Uterus (tissue), 4 donors: Measurements from ENCODE around the gene RESP18. TPM values are rescaled to one million over a fixed set of nuclear protein-coding genes. Genes with fewer than 3 reads are reported as not detected.
A peak's percentile ranks its signal among the peaks of the same experiment; 100 is the strongest.

Experiments
- DNase-seq, 2 donors: peaks; one replicate each; pipeline ENCODE4 v3.0.0-alpha.2; 2019 to 2020
- H3K27ac ChIP-seq, 2 donors: fragments of 200-600 bp; sonication (generic); 1 replicate in 1 of 2; 2 replicates in 1 of 2; pipeline ENCODE4 v1.5.1; 2016 to 2018
- H3K27me3 ChIP-seq, 2 donors: fragments of 200-600 bp; sonication (generic); one replicate each; pipeline ENCODE4 v1.5.1; 2018 to 2019; ENCODE audit warnings: control low read depth in 1 of 2
- H3K36me3 ChIP-seq, 2 donors: fragments of 200-600 bp; sonication (generic); one replicate each; pipeline ENCODE4 v1.5.1; 2019; ENCODE audit warnings: control low read depth in 1 of 2
- H3K4me1 ChIP-seq, 2 donors: fragments of 200-600 bp; sonication (generic); one replicate each; pipeline ENCODE4 v1.5.1; 2018 to 2019; ENCODE audit warnings: control low read depth in 1 of 2
- H3K4me3 ChIP-seq, 2 donors: fragments of 200-600 bp; sonication (generic); 1 replicate in 1 of 2; 2 replicates in 1 of 2; pipeline ENCODE4 v1.5.1; 2018 to 2019; ENCODE audit warnings: mild to moderate bottlenecking in 1 of 2
- H3K9me3 ChIP-seq, 2 donors: fragments of 200-600 bp; sonication (generic); one replicate each; pipeline ENCODE4 v1.5.1; 2019; ENCODE audit warnings: control low read depth in 1 of 2
- POLR2A ChIP-seq, 2 donors: fragments of 450-650 bp; IDR thresholded peaks; one replicate each; pipeline ENCODE4 v1.6.1; 2016; ENCODE audit warnings: antibody characterized with exemption in 2 of 2, mild to moderate bottlenecking in 1 of 2, moderate library complexity in 1 of 2
- intact Hi-C: fragments of 100-400 bp; cut with DNase I; formaldehyde crosslinking; loops from one replicate; pipeline ENCODE4 v1.15.1; 2023; ENCODE audit warnings: low total_unique reads
- total RNA-seq, 4 donors: library from RNA; depleted of rRNA in 3 of 4; stranded (reverse); fragments of >200 nt in 3 of 4; gene quantifications; one replicate each; pipeline versions ENCODE4 v1.1.0 to v1.2.4, GENCODE V29; 2014 to 2023
- TF ChIP-seq, protein P1 (sequence below), 4 experiments: fragments of 200-600 bp in 2 of 4; fragments of 450-650 bp in 2 of 4; sonication (generic) in 2 of 4; IDR thresholded peaks; one replicate each; pipeline ENCODE4 v1.5.1; 2016 to 2019; ENCODE audit warnings: antibody characterized with exemption in 4 of 4, mild to moderate bottlenecking in 2 of 4, moderate library complexity in 1 of 4
- donor health status: DM: yes; HTN: yes; CAD: no.

Gene RESP18
- total RNA-seq, 4 donors from 2014 or later, result not detected

DNA sequence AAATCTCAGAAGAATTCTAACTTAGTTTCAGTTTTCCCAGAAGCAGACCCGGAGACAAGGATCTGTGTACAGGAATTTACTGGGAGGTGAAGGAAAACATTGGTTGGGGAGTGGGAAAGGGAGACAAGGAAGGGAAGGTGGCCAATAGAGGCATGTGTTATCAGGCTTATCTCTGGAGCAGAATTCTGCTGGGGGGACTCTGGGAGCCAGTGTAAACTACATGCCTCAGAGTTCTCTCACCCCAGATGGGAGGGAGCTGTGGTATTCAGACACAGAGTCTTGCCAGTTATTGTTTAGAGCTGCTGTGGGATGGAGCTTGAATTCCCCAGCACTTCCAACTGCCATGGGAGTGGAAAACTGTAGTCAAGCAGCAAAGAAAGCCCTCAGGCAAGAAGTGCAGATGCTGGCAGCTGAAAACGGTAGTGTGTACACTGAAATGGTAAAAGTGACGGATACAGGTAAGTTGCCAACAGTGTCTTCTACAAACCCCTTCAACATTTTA is 36.2 kb upstream of the RESP18 start:
- intact Hi-C loops, result no loop called here
- no peaks in the 10 kb centered on the region for H3K4me1 ChIP-seq
- no peaks in the 10 kb centered on the region for H3K27me3 ChIP-seq
- no peaks in the 10 kb centered on the region for H3K9me3 ChIP-seq
- H3K27ac ChIP-seq, result peak overlapping the region; percentile 55 to 66
- TF ChIP-seq, protein P1, sequence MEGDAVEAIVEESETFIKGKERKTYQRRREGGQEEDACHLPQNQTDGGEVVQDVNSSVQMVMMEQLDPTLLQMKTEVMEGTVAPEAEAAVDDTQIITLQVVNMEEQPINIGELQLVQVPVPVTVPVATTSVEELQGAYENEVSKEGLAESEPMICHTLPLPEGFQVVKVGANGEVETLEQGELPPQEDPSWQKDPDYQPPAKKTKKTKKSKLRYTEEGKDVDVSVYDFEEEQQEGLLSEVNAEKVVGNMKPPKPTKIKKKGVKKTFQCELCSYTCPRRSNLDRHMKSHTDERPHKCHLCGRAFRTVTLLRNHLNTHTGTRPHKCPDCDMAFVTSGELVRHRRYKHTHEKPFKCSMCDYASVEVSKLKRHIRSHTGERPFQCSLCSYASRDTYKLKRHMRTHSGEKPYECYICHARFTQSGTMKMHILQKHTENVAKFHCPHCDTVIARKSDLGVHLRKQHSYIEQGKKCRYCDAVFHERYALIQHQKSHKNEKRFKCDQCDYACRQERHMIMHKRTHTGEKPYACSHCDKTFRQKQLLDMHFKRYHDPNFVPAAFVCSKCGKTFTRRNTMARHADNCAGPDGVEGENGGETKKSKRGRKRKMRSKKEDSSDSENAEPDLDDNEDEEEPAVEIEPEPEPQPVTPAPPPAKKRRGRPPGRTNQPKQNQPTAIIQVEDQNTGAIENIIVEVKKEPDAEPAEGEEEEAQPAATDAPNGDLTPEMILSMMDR (IDR thresholded peaks at IDR 0.05), result no peak
- no peak for TF ChIP-seq POLR2A (IDR thresholded peaks at IDR 0.05)
- H3K4me3 ChIP-seq, result no peak overlapping the region
- no peak for DNase-seq
- no peaks in the 10 kb centered on the region for H3K36me3 ChIP-seq

DNA sequence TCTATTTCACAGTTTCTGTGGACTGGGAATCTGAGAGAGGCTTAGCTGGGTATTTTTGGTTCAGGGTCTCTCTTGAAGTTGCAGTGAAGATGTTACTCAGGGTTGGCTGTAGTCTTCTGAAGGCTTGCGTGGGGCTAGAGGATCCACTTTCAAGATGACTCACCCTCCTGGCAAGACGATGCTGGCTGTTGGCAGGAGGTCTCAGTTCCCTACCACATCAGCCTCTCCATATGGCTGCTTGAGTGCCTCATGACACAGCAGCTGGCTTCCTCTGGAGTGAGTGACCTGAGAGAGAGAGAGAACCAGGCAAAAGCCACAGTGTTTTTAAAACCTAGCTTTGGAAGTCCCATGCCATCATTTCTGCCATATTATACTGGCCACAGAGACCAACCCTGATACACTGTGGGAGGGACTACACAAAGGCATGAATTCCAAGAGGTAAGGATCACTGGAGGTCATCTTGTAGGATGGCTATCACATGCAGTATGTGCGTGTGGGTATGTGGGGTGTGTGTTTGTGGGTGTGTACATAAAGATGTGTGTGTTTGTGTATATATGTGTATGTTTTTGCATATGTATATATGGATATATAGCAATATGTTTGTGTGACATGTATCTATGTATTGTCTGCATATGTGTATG is 30.1 kb upstream of the RESP18 start:
- TF ChIP-seq, protein P1 (IDR thresholded peaks at IDR 0.05), result no peak
- TF ChIP-seq POLR2A (IDR thresholded peaks at IDR 0.05), result no peak
- intact Hi-C loops, result no loop called here
- H3K4me1 ChIP-seq, result peaks cover 0 to 6% of the 10 kb centered on the region in 2 donors
- H3K27me3 ChIP-seq, result peaks cover 0 to 8% of the 10 kb centered on the region in 2 donors
- DNase-seq, result peak in 1 of 2 donors; percentile 43
- no peak overlapping the region for H3K27ac ChIP-seq
- no peaks in the 10 kb centered on the region for H3K36me3 ChIP-seq
- H3K4me3 ChIP-seq, result no peak overlapping the region
- H3K9me3 ChIP-seq, result no peaks in the 10 kb centered on the region

DNA sequence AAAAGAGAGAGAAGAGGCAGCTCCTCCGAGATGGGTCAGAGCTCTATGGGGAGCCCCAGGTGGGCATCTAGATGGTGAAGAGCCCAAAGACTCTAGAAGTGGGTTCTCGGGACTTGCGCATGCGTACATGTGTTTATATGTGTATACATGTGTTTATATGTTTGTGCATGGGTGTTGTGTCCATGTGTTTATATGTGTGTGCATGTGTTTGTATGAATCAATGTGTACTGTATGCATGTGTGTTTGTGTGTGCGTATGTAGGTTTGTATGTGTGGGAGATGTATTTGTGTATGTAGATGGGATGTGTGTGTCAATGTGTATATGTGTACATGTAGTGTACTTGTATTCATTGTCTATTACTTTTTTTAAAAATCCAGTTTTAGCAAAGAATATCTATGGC is 29.5 kb upstream of the RESP18 start:
- intact Hi-C loops, result no loop called here
- Histone ChIP-seq H3K36me3 (no peaks in the 10 kb centered on the region), H3K4me3 (no peak overlapping the region), H3K4me1 (peaks cover 0 to 6% of the 10 kb centered on the region in 2 donors), H3K9me3 (no peaks in the 10 kb centered on the region), H3K27ac (no peak overlapping the region), H3K27me3 (peaks cover 0 to 11% of the 10 kb centered on the region in 2 donors)
- DNase-seq, result no peak
- TF ChIP-seq POLR2A (IDR thresholded peaks at IDR 0.05), result no peak

DNA sequence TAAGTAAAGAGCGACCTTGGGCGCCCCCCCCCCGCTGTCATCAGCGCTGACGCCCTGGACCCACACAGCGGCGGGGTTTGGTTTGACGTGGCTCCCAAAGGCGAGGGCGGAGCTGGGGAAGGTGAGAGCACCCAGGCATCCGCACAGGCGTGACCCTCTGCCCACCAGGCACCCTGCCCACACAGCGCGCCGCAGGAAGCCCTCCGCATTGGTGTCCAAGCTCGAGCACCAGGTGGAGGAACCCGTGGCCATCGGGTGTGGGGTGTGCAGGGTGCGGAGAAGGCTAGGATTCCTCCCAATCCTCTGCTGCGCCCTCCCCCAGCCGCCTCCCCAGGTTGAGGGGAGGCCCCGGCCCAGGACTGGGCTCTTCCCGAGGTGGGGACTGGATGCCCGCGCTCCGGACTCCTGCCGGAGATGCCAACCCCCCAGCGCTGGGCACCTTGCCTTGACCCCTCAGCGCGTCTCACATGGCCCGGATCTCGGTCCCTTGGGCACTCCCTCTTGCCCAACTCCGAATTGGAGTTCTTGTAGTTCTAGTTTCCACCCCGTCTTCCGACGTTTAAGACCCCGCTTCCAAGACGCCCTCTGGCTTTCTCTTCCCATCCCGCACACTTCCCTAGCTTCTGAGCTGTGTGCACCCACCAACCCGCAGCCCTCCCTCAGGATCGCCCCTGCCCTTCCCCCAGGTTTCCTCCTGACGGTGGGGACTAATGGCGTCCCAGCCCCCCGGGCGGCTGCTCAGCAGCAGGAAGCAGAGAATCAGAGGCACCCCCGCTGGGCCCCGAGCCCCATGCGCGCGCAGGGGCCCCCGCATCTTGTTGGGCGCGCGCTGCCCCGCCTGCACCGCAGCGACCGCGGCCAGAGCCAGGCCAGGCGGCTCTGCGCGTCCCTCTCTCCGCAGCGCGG is 25.9 kb upstream of the RESP18 start:
- no peak overlapping the region for H3K27ac ChIP-seq
- no peak for TF ChIP-seq POLR2A (IDR thresholded peaks at IDR 0.05)
- TF ChIP-seq, protein P1 (IDR thresholded peaks at IDR 0.05), result no peak
- H3K36me3 ChIP-seq, result no peaks in the 10 kb centered on the region
- peaks cover 0 to 6% of the 10 kb centered on the region in 2 donors for H3K4me1 ChIP-seq
- no peaks in the 10 kb centered on the region for H3K9me3 ChIP-seq
- no peak overlapping the region for H3K4me3 ChIP-seq
- intact Hi-C loops, result no loop called here
- peaks cover 0 to 25% of the 10 kb centered on the region in 2 donors for H3K27me3 ChIP-seq
- no peak for DNase-seq

DNA sequence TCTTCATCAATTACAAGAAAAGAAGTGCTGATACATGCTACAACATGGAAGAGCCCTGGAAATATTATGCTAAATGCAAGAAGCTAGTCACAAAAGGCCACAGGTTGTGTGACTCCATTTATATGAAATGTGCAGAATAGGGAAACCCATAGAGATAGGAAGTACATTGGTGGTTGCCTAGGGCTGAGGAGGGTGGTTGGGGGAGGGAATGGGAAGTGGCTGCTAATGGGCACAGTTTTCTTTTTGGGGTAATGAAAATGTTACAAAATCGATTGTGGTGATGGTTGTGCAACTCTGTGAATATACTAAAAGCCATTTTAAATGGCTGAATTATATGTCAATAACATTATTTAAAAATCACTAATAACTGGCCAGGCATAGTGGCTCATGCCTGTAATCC is 24.3 kb upstream of the RESP18 start:
- Histone ChIP-seq H3K36me3 (no peaks in the 10 kb centered on the region), H3K4me3 (no peak overlapping the region), H3K27me3 (peaks cover 0 to 25% of the 10 kb centered on the region in 2 donors), H3K4me1 (peaks cover 0 to 6% of the 10 kb centered on the region in 2 donors), H3K27ac (no peak overlapping the region), H3K9me3 (no peaks in the 10 kb centered on the region)
- no peak for DNase-seq
- intact Hi-C loops, result no loop called here
- TF ChIP-seq POLR2A (IDR thresholded peaks at IDR 0.05), result no peak
- TF ChIP-seq, protein P1 (IDR thresholded peaks at IDR 0.05), result no peak
